Bone marrow (tissue), 2 donors: ENCODE measurements around the gene ADGRL3.
A peak's percentile ranks its signal among the peaks of the same experiment; 100 is the strongest.

Source experiments
- DNase-seq, 2 donors: peaks; one replicate each; lab custom pipeline; 2025; lab: John Stamatoyannopoulos, UW

The ADGRL3 gene

DNA sequence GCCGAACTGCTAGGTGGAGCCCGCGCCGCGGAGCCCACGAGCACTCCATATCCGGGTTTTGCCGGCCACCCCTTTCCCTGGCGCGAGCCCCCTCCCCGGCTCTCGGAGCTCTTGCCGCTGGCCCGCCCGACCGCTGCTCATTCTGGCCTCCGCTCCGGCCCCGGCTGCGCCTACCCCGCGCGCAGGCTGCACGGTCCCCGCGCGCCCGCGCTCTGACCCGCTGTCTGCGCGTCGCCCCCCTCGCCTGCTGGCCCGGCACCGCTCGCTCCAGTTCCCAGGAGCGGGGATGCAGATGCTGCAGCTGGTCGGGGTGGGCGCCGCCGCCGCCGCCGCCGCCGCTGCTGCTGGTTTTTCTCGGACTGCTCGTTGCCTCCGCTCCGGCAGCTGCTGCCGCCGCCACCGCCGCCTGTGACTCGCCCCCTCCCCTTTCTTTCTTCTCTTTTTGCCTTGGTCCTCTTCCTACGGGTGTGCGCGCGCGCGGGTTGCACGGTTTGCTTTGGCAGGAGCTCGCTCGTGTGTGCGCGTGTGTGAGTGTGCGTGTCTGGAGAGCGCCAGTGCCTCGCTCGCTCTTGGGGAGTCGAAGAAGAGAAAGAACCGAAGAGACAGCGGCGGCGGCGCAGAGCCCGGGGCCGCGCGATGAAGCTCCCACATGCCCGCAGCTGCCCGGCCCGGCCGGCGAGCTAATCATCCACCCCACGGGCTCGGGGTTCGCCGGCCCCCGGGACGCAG is at the start of gene ADGRL3:
Gene ADGRL3, plus strand, starts transcription at position 140 of the 729 bp plus-strand sequence.
- peak in 1 of 2 donors; percentile 29 for DNase-seq

DNA sequence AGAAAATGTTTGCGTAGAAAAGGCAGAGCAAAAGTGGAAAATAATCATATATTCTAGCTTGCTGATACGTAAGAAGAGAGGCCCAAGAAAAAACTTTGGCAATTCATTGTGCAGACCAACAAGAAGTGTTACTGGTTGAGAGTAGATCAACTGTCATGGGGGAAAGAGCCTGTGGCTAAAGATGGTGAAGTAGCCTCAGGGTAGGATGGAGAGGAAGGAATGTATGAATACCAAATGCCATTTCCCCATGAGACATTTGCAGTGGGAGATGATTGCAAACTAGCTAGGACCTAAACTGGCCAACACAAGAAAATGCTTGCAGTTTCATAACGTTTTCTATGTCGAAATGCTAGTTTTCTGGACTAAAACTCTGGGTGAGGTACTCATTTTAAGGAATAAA is 47.7 kb upstream of the ADGRL3 start:
- no peak for DNase-seq

DNA sequence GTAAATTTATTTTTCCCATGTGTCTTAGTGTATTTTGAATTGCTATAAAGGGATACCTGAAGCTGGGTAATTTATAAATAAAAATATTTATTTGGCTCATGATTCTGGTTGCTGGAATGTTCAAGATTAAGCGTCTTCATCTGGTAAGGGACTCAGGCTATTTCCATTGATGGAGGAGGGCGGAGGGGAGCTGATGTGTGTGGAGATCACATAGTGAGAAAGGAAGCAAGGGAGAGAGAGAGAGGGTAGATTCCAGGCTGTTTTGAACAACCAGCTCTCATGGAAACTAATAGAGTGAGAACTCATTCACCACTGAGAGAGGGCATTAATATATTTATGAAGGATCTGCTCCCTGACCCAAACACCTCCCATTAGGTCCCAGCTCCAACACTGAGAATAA is 39.6 kb upstream of the ADGRL3 start:
- DNase-seq, result no peak

DNA sequence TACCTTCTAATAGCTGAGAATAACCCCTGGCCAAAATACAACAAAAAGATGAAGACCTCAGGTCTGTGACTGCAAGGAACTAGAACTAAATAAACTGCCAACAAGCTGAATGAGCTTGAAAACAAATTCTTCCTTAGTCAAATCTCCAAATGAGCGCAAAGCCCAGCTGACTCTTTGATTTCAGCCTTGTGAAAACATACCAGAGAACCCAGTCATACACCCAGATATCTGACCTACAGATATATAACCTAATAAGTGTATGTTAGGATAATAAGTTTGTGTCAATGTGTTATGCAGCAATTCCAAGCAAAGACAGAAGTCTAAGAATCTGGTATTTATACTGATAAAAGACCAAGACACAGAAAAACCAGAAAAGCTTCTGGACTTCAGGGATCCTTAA is 38.0 kb upstream of the ADGRL3 start:
- no peak for DNase-seq

DNA sequence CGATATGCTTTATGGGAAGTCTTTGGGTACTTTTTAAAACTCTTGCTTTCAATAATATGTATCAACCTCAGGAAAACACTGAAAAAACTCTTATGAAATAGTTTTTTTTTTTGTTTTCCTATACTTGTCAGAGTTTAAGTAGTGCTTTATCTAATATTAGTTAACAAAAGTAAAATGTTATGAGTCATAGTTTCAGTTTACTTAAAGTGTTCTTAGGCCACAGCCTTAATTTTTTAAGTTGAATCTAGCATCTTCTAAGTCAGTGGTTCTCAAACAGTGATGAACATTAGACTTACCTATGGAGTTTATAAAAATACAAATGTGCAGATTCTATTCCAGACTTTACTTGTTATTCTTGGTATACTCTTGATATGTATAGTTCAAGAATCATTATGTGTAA is 26.3 kb upstream of the ADGRL3 start:
- DNase-seq, result no peak

DNA sequence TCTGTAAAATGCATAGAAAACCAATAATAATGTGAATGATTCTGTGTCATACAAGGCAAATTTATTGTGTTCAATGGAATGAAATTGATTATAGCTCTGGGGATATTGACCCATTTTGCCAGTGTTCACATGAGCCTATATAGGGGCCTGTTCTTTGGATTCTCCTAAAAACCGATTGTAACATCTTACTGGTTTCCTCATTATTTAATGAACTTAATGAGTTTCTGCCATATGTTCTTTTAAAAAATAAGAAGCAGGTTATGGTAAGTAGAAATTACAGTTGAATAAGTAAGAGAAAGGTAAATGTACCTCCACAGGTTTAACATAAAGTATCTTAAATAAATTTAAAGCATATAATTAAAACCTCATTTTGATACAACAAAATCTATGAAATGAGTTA is 24.6 kb upstream of the ADGRL3 start:
- no peak for DNase-seq

DNA sequence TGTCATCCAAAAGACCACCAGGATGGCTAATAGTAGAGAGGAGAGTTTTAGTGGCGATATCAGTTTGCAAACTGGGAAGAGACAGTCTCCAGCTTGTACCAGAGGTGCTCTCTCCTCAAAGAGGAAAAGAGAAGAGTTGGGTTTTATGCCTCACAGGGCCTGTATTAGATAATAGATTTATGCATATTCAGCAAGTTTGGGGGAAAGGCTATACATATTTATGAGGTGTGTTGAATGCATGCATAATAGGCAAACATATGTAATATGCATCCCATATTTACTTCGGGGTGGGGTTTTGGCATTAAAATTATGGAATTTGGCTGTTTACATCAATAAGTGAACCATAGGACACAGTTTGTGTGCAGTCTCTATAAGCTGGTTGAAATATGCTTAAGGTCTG is 22.8 kb upstream of the ADGRL3 start:
- DNase-seq, result no peak

DNA sequence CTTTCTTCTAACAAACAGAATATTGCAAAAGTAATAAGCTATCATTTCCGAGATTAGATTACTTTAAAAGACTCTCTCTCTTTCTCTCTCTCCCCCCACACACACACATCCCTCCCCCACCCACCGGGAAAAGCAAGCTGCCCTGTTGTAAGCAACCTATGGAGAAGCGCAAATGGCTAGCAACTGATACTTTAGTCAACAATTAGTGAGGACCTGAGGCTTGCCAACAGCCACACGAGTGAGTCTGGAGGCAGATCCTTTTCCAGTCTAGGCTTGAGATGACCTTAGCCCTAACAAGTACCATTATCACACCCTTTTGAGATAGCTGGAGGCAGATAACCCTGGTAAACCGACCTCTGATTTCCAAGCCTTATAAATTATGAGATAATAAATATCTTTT is 19.7 kb upstream of the ADGRL3 start:
- DNase-seq, result no peak

DNA sequence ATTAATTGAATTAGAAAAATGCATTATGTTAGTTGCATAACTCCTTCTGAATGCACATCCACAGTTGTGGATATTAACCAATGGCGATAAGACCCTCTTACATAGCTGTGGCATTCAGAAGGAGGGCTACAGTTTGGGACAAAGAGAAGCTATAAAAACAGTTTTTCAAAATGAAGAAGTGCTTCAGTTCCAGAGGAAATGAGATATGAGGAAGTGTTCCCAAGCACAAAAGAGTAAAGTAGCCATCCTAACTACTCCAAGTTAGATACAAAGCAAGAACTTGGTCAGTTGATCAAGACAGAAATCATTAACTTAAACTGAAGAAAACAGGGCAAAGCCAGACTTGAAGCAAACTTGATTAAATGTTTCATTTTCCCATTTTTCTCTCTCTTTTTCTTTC is 17.2 kb upstream of the ADGRL3 start:
- no peak for DNase-seq

DNA sequence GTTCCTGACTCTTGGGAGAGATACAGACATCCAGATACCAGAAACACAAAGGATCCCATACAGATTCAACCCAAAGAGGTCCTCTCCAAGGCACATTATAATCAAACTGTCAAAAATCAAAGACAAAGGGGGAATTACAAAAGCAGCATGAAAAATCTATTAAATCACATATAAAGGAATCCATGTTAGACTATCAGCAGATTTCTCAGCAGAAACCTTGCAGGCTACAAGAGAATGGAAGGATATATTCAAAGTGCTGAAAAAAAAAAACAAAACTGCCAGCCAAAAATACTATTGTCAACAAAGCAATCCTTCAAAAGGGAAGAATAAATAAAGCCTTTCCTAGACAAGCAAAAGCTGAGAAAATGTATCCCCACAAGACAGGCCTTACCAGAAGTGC is 14.8 kb upstream of the ADGRL3 start:
- no peak for DNase-seq

DNA sequence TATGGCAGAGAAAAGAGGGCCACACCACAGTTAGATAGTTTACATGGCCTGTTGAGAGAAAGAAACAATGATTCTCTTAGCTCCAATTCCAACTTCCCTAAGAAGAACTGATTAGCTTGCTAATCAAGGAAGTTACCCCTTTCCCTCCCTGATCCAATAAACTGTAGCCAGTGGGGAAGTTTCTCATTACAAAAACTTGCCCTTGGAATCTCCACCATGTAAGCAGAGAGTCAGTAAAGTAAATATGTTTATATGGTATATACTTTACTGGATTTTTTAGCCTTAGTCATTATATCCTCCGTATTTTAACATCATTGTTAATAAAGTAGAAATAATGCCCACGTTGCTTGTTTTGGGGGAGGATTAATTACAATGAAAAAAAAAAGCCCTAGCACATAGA is 7.7 kb upstream of the ADGRL3 start:
- no peak for DNase-seq

DNA sequence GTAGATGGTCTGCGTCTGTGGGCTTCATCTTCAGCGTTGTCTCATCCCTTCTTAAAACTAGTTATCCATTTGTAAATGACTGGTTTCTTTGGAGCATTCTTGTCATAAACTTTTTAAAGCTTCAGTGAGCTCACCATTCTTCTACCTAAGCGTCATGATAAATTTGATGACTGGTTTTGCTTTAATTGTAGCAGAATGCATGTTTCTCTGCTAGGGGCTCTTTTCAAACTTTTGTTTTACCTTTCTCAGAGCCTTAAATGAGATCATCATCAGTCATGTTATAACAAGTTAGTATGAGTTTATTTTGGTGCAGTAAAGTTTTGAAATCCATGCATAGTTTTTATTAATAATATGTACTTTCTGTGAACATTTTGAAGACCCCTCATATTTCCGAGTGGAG is 6.3 kb upstream of the ADGRL3 start:
- no peak for DNase-seq

DNA sequence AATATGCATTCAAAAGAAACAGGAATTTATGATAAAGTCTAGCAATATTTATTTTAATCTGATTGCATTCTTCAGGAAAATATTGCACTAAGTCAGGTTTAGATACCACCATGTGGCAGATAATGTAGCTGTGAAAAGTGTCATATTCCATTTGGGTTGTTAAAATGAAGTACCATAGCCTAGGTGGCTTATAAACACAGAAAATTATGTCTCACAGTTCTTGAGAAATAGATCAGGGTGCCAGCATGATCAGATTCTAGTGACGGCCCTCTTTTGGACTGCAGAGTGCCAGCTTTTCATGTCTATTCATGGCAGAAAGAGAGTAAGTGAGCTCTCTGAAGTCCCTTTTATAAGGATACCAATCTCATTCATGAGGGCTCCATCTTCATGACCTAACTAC is 5.6 kb upstream of the ADGRL3 start:
- no peak for DNase-seq

DNA sequence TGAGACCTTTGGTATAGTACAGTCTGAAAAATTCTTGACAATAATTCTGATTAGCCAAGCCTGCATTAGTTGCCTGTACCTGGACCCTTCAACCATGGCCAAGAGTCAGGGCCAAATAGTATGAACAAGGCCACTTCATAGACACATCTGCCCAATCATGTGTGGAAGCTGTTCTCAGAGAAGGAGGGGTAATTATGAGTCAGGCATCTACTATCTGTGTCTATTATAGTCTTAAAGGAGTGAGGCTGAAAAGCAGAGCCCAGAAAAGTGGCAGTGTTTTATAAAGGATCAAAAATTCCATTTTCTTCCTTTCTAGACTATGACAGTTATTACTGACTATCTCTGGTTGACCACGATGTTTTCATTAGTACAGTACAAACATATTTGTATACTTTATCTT is 5.0 kb upstream of the ADGRL3 start:
- no peak for DNase-seq

DNA sequence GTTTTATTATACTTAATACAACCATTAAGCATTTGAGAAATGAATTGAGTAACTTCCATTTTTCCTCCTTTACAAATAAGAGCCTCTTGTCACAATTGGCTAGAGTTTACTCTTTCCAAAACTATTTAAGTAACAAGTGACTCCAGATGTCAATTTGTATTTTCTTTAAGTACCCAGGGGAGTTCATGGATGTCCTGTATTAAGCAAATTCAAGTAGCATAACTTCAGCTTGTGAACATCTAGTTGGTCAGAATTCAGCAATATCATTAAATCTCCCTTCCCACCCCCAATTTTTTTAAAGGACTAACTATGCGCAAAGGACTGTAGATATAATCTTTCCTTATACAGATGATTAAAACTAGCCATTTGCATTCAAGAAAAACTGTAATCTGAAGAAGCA is 1.4 kb upstream of the ADGRL3 start:
- no peak for DNase-seq

DNA sequence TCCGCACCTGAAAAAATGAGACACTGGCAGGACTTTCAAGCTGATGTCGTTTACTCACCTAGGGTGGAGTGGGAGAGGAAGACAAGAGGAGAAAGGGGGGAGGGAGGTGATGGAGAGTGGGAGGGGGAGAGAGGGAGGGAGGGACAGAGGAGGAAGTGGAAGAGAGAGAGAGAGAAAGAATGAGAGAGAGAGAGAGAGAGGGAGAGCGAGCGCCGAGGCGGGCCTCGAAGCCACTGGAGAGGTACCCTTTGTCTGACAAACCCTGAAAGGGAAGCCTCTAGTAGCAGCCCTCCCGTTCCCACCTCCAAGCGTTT is 296 bp upstream of the ADGRL3 start:
- no peak for DNase-seq

DNA sequence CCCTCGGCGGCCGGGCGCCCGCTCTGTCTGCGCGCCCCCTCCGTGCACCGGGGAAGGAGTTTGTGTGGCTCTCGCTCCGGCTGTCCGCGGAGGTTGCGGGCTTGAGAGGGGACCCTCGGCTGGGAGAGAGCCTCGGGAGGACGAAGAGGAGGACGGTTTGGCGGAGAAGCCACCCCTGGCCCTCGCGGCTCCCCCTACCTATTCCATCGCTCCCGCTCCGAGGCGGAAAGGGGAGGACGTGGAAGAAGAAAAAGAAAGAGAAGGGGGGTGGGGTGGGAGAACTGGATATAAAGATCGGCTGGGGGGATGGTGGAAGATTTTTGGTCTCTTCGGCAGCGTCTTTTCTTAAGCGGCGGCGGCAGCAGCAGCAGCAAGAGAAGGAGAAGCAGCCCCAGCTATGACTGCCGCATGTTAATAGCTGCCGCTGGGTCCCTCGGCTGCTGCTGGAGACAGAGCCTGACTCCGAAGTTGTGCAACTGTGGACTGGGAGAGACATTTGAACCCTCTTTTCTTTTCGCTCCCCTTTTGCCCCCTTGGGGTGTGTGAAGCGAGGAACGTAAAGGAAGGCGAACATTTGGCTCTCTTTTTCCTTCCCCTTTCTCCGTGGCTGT is 895 bp downstream of the ADGRL3 start:
- peak in 1 of 2 donors; percentile 36 for DNase-seq

DNA sequence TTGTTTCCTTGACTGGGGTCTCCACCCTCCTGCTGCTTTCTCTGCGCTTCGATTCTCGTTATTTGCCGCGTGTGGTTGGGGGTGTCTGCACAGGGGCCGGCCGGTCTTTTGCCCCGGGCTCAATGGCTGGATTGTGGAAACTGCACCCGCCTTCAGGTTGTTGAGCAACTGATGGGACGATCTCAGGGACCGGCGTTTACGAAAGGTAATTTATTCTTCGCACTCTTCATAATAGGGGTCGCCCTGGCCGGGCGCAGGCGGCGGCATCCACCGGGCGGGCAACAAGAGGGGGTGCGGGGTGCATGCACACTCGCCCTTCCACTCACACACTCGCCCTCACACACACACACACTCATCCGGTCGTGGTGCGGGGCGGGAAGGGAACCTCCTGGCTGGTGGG is 1.4 kb downstream of the ADGRL3 start:
- DNase-seq, result no peak

DNA sequence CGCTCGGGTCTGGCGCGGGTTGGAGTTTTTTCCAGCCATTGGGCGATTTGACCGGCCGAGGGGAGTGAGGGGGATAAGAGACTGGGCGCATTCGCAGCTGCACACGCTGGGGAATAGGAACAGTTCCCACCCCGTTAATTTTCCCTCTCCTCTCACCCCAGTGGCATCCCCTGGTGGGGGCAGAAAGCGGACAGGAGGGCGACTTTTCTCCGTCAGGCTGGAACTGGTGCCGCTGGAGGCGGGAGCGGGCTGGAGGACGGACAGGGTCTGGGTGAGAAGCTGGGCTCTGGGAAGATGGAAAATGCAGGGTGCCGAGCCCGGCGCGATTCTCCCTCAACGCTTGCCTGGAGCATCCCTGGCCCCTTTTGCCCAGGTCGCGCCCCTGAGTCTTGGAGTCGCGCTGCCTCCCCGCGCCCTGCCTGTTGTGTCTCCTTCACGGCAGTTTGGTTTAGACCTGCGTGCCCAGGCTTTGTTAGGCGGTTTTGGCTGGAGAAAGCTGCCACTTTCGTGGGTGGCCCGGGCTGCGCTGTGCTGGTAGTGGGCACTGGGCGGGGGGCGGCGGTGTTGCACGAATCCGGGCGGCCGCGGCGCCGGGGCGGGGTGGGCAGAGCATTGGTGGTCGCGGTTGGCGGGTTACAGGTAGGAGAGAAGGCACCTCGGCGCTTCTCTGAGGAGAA is 2.0 kb downstream of the ADGRL3 start:
- no peak for DNase-seq

DNA sequence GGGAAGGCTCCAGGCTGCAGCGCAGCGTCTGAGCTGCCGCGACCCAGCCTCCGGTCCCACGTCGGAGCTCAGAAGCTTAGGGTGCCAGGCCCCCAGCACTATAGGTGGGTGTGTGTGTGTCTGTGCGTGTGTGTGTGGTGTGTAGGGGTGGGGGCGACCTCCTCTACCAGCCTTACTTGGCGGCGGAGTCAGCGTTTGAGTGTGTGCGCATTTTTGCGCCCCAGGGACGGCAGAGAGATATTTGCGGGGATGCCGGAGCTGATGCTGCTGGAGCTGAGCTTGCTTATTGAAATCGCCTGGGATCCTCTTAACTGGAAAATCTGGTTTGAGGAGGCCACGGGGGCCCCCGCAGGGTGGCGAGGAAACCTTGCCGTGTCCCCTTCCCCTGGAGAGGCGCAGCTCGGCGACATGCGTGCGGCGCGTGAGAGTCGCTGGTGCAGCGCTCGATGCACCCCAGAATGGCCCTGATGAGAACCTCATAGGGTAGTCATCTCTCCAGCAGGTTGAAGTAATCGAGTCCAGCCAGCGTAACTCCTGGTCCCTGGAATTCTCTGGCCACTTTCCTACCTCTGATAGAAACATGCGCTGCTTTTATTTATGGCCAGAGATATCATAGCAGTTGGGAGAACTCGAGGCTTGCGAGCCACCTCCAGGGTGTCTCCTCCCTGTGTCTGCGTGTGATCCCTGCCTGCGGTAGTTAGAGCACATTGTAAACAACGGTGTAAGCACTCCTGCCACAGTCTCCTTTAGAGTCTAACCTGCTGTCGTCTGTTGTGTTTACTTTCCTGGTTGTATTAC is 2.7 kb downstream of the ADGRL3 start:
- DNase-seq, result no peak

DNA sequence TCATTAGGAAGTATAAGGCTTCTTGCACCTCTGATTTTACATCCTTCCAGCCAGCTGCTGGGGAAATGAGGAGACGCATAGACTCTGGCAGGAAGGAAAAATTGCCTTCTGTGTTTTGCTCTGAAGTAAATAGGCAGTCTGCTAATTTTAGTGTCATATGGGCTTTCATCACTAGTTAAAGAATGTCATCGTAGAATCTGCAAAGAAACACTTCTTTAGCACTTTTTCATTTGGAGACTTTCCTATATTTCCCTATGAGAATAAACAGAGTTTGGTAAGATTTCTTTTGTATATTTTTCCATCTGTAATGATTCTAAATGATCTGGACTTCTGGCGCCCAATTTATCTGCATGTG is 3.3 kb downstream of the ADGRL3 start:
- DNase-seq, result no peak

DNA sequence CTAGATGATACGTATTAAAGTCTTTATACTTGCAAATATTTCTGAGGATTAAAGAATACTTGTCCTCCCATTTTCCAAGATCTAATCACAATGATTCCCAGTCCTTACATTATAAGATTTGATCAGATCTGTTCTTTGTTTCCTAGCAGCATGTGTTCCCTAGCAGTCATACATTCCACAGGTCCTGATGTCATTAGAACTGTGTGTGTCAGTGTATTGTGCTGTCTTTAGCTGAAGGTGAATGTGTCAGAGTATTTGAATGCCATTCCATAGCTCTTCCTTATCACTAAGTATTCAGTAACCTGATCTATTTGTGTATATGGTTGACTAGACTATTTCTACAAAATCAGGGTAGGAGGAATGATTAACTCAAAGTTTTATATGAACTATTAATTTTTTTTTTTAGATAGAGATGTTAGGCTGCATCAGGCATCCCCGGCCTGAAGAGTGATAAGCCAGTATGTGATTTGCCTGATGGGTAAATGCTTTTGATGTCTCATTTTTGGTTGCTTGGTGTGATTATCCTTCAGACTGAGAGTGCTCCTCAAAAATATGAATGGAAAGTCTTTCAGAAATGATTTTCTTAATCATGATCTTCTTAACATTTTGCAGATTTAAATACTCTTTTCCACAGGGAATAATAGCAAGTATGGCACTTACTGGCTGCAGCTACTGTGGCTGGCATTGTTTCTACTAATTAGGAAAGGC is 4.4 kb downstream of the ADGRL3 start:
- DNase-seq, result no peak
